Skin epidermis (tissue), 12 donors: Measurements from ENCODE around the gene CAPN5.

Experiments used
- H3K27ac ChIP-seq, 21 experiments: fragments of 200-600 bp; sonication (generic) in 11 of 21; one replicate each; pipeline ENCODE4 v1.5.0; 2020; ENCODE audit warnings: mild to moderate bottlenecking in 3 of 21, inconsistent platforms in 2 of 21, moderate library complexity in 2 of 21
- H3K4me3 ChIP-seq, 7 experiments: fragments of 200-600 bp; sonication (generic) in 2 of 7; one replicate each; pipeline ENCODE4 v1.5.0; 2020; ENCODE audit warnings: inconsistent platforms in 2 of 7, mild to moderate bottlenecking in 2 of 7, moderate library complexity in 1 of 7

CAPN5 gene

GRCh38 chr11:77155556-77156130 is 88.9 kb downstream of the CAPN5 start:
- H3K27ac ChIP-seq: peak overlapping the region in 3 of 21 experiments; percentile 11 to 73 (median 40)
- H3K4me3 ChIP-seq: no peak overlapping the region

- Histone ChIP-seq H3K4me3 (no peak overlapping the region), H3K27ac (no peak overlapping the region)
Measured at GRCh38 chr11:77156396-77157195, 89.8 kb downstream of the CAPN5 start.

- Histone ChIP-seq H3K4me3 (no peak overlapping the region), H3K27ac (no peak overlapping the region)
Measured at GRCh38 chr11:77158041-77158695, 91.4 kb downstream of the CAPN5 start.

GRCh38 chr11:77159219-77159936 is 92.6 kb downstream of the CAPN5 start:
- no peak overlapping the region for H3K4me3 ChIP-seq

GRCh38 chr11:77159937-77160495 is 93.2 kb downstream of the CAPN5 start:
- Histone ChIP-seq H3K4me3 (no peak overlapping the region), H3K27ac (no peak overlapping the region)

More at GRCh38 chr11:77159219-77159936, 92.6 kb downstream of the CAPN5 start:
- no peak overlapping the region for H3K27ac ChIP-seq

GRCh38 chr11:77163271-77163670 is 96.5 kb downstream of the CAPN5 start:
- Histone ChIP-seq H3K27ac (no peak overlapping the region), H3K4me3 (no peak overlapping the region)

GRCh38 chr11:77165066-77165465 is 98.3 kb downstream of the CAPN5 start:
- no peak overlapping the region for H3K27ac ChIP-seq
- H3K4me3 ChIP-seq: no peak overlapping the region

- Histone ChIP-seq H3K4me3 (no peak overlapping the region), H3K27ac (no peak overlapping the region)
Measured at GRCh38 chr11:77166021-77166420, 99.2 kb downstream of the CAPN5 start.

- no peak overlapping the region for H3K4me3 ChIP-seq
Measured at GRCh38 chr11:77167111-77167626, 100.4 kb downstream of the CAPN5 start.

GRCh38 chr11:77167791-77168190 is 101.0 kb downstream of the CAPN5 start:
- Histone ChIP-seq H3K4me3 (no peak overlapping the region), H3K27ac (no peak overlapping the region)

More at GRCh38 chr11:77167111-77167626, 100.4 kb downstream of the CAPN5 start:
- H3K27ac ChIP-seq: no peak overlapping the region

GRCh38 chr11:77170107-77170506 is 103.3 kb downstream of the CAPN5 start:
- Histone ChIP-seq H3K27ac (no peak overlapping the region), H3K4me3 (no peak overlapping the region)

- Histone ChIP-seq H3K4me3 (no peak overlapping the region), H3K27ac (no peak overlapping the region)
Measured at GRCh38 chr11:77171254-77171653, 104.5 kb downstream of the CAPN5 start.

GRCh38 chr11:77171885-77172665 is 105.3 kb downstream of the CAPN5 start:
- H3K4me3 ChIP-seq: no peak overlapping the region
- H3K27ac ChIP-seq: no peak overlapping the region

GRCh38 chr11:77172666-77172982 is 105.9 kb downstream of the CAPN5 start:
- Histone ChIP-seq H3K4me3 (no peak overlapping the region), H3K27ac (no peak overlapping the region)

GRCh38 chr11:77173494-77173893 is 106.7 kb downstream of the CAPN5 start:
- H3K4me3 ChIP-seq: no peak overlapping the region
- H3K27ac ChIP-seq: no peak overlapping the region

- Histone ChIP-seq H3K27ac (no peak overlapping the region), H3K4me3 (no peak overlapping the region)
Measured at GRCh38 chr11:77174559-77174958, 107.8 kb downstream of the CAPN5 start.

GRCh38 chr11:77175021-77175842 is 108.5 kb downstream of the CAPN5 start:
- Histone ChIP-seq H3K4me3 (no peak overlapping the region), H3K27ac (peak overlapping the region in 8 of 21 experiments; percentile 4 to 50 (median 20))
